Kidney (tissue), 14 donors: ENCODE measurements around the gene SLC25A41. TPM values are rescaled to one million over a fixed set of nuclear protein-coding genes. Genes with fewer than 3 reads are reported as not detected.

Source experiments
- DNase-seq, 5 donors: peaks; one replicate each; pipeline ENCODE4 v3.0.0-alpha.2; 2013 to 2020
- FAIRE-seq: peaks from 2 replicates; lab custom pipeline; 2012; peaks lifted over from hg19 to GRCh38; lab: Jason Lieb, UNC
- H3K27ac ChIP-seq, 2 donors: one replicate each; pipeline ENCODE4 v1.7.0; 2013; ENCODE audit warnings: low read depth in 2 of 2, low read length in 2 of 2, inconsistent platforms in 1 of 2
- H3K27me3 ChIP-seq: one replicate; pipeline ENCODE4 v1.7.1; 2013; ENCODE audit warnings: low read length, inconsistent platforms; ENCODE audit not compliant: control insufficient read depth, insufficient read depth
- H3K36me3 ChIP-seq, 3 donors: one replicate each; pipeline versions ENCODE4 v1.7.0 to v1.7.1; 2013; ENCODE audit warnings: low read length in 3 of 3, control low read depth in 1 of 3, inconsistent platforms in 1 of 3; ENCODE audit not compliant: insufficient read depth in 3 of 3, control insufficient read depth in 2 of 3
- H3K4me1 ChIP-seq, 3 donors: one replicate each; pipeline versions ENCODE4 v1.7.0 to v1.7.1; 2013; ENCODE audit warnings: low read length in 3 of 3, inconsistent platforms in 1 of 3, low read depth in 1 of 3; ENCODE audit not compliant: control insufficient read depth in 2 of 3, insufficient read depth in 2 of 3
- H3K4me3 ChIP-seq, 3 donors: one replicate each; pipeline versions ENCODE4 v1.7.0 to v1.8.1; 2013; ENCODE audit warnings: low read length in 3 of 3, control low read depth in 1 of 3, inconsistent platforms in 1 of 3
- H3K9ac ChIP-seq, 3 donors: one replicate each; pipeline versions ENCODE4 v1.7.0 to v1.7.1; 2013; ENCODE audit warnings: low read length in 3 of 3, control low read depth in 1 of 3, inconsistent platforms in 1 of 3
- H3K9me3 ChIP-seq, 3 donors: one replicate each; pipeline versions ENCODE4 v1.7.0 to v1.7.1; 2013; ENCODE audit warnings: low read length in 3 of 3, control low read depth in 1 of 3, inconsistent platforms in 1 of 3; ENCODE audit not compliant: control insufficient read depth in 2 of 3, insufficient read depth in 1 of 3
- CTCF ChIP-seq: IDR thresholded peaks from 3 replicates; pipeline ENCODE4 v1.5.1; 2012; ENCODE audit warnings: mild to moderate bottlenecking, moderate library complexity, borderline replicate concordance; ENCODE audit not compliant: insufficient read depth; ENCODE audit errors: extremely low read depth
- intact Hi-C: fragments of 100-400 bp; cut with DNase I; formaldehyde crosslinking; loops from one replicate; pipeline ENCODE4 v1.11.1; 2022
- polyA plus RNA-seq: library from polyadenylated mRNA; stranded (reverse); fragments of 350-450 nt; fragmentation: Illumina TruSeq; extraction: RNeasy Lipid Tissue Mini Kit (QIAGEN cat#74804); gene quantifications from one replicate; pipeline ENCODE4 v1.2.3, GENCODE V29; 2014; ENCODE audit warnings: low read depth, low replicate concordance; ENCODE audit not compliant: insufficient read depth
- total RNA-seq: library from RNA; stranded (reverse); fragmentation: NEBNext Ultra II Directional; extraction: Animal tissue kit (Norgen Biotek cat#: 25700); gene quantifications from one replicate; pipeline ENCODE4 v1.2.1, GENCODE V29; 2021
- donor health status: control.
- donor health status: control.
- donor health status: control.
- donor health status: control.
- donor health status: control.
- donor health status: DM: yes; HTN: yes; CAD: no.
- donor health status: Normal renal cell carcinoma (clear cell type).

SLC25A41 gene
- total and polyA plus RNA-seq, 2 donors from 2014 or later: 0.28 to 0.69 TPM

DNA sequence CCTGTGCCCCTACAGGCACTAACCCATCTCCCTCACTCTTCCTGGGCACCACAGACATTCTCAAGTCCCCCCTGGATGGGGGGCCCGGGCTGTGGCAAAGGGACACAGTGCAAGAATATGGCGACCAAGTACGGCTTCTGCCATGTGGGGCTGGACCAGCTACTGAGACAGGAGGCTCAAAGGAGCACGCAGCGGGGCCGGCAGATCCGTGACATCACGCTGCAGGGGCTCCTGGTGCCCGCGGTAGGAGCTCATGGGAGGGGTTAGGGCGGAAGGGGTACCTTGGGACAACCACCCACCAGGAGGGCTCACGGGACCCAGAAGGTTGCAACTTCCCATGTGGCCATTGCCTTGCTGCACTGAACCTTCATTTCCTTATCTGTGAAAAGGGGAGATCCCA lies 37.3 kb downstream of the SLC25A41 start:
- H3K36me3 ChIP-seq: peaks cover 0 to 3% (median 0%) of the 10 kb centered on the region in 3 donors
- H3K27ac ChIP-seq: no peak overlapping the region
- DNase-seq: no peak
- no peaks in the 10 kb centered on the region for H3K9me3 ChIP-seq
- no peak for FAIRE-seq
- no peaks in the 10 kb centered on the region for H3K27me3 ChIP-seq
- intact Hi-C loops: no loop called here
- H3K9ac ChIP-seq: no peak overlapping the region
- no peak for TF ChIP-seq CTCF
- H3K4me3 ChIP-seq: no peak overlapping the region
- peaks cover 0 to 16% (median 13%) of the 10 kb centered on the region in 3 donors for H3K4me1 ChIP-seq

DNA sequence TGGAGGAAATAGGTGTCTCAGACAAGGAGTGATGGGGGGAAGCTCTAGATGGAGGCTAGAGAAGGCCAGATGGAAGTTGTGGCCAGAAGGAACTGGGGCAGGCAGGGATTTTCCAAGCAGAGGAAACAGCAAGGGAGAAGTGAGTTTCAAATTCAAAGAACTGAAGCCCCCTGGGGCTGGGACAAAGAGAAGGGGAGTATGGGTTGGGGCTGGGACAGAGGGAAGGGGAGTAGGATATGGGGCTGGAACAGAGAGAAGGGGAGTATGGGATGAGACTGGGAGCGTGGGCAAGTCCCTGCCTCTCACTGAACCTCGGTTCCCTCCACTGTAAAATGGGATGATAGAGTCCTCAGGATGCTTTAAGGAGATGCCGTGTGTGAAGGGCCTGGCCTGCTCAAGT lies 38.7 kb downstream of the SLC25A41 start:
- H3K4me1 ChIP-seq: peaks cover 0 to 16% (median 14%) of the 10 kb centered on the region in 3 donors
- H3K4me3 ChIP-seq: no peak overlapping the region
- peaks cover 0 to 7% (median 1%) of the 10 kb centered on the region in 3 donors for H3K36me3 ChIP-seq
- TF ChIP-seq CTCF: no peak
- no peaks in the 10 kb centered on the region for H3K27me3 ChIP-seq
- DNase-seq (no peak), FAIRE-seq (no peak)
- intact Hi-C loops: no loop called here
- no peak overlapping the region for H3K27ac ChIP-seq
- H3K9me3 ChIP-seq: no peaks in the 10 kb centered on the region
- no peak overlapping the region for H3K9ac ChIP-seq

DNA sequence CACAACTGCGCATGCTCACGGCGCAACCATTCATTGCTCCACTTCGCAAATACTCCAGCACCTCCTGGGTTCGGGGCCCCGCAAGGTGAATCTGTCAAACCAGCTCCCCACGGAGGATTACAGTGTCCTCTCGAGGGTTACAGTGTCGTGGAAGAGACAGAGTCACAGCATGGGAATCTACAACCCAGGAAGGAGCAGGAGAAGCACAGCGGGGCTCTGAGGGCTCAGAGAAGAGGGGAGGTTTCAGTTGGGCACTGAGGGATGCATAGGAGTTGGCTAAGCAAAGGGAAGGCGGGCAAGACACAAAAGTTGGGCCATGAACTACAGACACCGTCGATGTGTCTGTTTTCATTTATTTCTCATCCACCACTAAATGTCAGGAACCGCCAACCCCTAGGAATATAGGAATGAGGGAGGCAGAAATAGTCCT lies 39.6 kb downstream of the SLC25A41 start:
- H3K27ac ChIP-seq: peak overlapping the region; percentile 96 to 97
- H3K36me3 ChIP-seq: peaks cover 0 to 13% (median 6%) of the 10 kb centered on the region in 3 donors
- intact Hi-C loops: no loop called here
- H3K9ac ChIP-seq: peak overlapping the region; percentile 15 to 96 (median 18)
- H3K27me3 ChIP-seq: no peaks in the 10 kb centered on the region
- no peak for TF ChIP-seq CTCF
- peak overlapping the region; percentile 90 to 97 (median 95) for H3K4me3 ChIP-seq
- no peaks in the 10 kb centered on the region for H3K9me3 ChIP-seq
- peaks cover 0 to 16% (median 14%) of the 10 kb centered on the region in 3 donors for H3K4me1 ChIP-seq
- DNase-seq: no peak
- FAIRE-seq: no peak
